ENCODE data around the gene KIAA0319L. TPM values are rescaled to one million over a fixed set of nuclear protein-coding genes. Genes with fewer than 3 reads are reported as not detected.

Gene KIAA0319L
- total RNA-seq, 1 experiment from 2014 or later = 70.0 TPM

DNA sequence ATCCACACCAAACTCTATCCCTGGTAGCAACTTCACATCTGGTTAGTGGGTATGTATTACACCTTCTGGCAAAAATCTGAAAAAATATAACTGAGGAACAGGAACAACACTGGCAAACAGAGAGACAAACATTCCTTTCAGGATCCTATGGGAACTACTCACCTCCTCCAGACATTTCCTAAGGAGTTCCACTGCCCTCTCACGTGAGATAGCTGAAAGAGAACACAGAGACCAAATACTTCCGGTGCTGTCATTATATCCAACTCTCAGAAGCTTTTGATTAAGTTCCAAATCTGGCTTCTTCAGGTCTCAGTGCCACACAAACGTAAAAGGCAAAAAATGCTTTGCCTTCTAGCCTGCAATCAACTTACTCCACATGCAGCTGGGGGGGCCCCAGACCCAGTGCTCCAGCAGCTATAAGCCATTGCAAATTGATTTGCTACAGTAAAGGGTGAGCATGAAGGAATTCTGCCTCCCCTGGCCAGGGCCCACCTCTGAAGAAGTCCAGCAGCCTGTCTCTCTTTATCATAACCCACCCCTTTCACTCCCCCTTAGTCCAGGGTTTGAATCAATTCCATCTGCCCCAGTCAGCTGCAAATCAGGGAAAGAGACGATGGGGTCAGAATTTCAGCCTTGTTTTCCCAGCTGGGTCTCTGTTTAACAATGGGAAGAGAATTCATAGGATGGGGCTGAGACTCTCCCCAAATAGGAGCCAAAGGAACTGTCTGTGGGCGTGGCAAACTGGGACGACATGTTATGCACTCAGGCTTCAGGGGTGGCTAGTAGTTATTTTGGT, 48.1 kb upstream of the KIAA0319L start (continued):
- TF ChIP-seq RORB (CRISPR knock-in tag; IDR thresholded peaks at IDR 0.05) (no peak), JUN (CRISPR knock-in tag; IDR thresholded peaks at IDR 0.05) (no peak)
- TF ChIP-seq, protein P1, sequence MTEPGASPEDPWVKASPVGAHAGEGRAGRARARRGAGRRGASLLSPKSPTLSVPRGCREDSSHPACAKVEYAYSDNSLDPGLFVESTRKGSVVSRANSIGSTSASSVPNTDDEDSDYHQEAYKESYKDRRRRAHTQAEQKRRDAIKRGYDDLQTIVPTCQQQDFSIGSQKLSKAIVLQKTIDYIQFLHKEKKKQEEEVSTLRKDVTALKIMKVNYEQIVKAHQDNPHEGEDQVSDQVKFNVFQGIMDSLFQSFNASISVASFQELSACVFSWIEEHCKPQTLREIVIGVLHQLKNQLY (CRISPR knock-in tag; IDR thresholded peaks at IDR 0.05) = no peak
- TF ChIP-seq, protein P2, sequence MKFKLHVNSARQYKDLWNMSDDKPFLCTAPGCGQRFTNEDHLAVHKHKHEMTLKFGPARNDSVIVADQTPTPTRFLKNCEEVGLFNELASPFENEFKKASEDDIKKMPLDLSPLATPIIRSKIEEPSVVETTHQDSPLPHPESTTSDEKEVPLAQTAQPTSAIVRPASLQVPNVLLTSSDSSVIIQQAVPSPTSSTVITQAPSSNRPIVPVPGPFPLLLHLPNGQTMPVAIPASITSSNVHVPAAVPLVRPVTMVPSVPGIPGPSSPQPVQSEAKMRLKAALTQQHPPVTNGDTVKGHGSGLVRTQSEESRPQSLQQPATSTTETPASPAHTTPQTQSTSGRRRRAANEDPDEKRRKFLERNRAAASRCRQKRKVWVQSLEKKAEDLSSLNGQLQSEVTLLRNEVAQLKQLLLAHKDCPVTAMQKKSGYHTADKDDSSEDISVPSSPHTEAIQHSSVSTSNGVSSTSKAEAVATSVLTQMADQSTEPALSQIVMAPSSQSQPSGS (CRISPR knock-in tag; IDR thresholded peaks at IDR 0.05; ENCODE audit: borderline replicate concordance, low read depth) = no peak

DNA sequence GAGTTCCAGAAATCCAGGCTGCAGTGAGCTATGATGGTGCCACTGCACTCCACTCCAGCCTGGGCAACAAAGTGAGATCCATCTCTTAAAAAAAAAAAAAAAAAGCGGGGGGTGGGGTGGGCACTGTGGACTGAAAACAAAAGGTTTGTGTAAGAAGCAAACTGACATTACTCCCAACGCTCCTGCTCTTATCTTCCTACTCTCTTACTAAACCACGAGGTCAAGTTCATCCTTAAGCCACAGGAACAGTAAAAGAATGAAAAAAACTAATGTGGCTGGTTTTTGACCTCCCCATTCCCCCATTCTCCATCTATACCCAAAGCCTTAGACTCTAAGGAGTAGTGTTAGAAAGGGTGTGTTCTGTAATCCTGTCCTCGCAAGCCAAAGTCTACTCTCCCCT, 46.7 kb upstream of the KIAA0319L start:
- H3K4me3 Mint-ChIP-seq = no peak overlapping the region
- POLR2A ChIA-PET = no interaction called here
- no peaks in the 10 kb centered on the region for H3K27me3 Mint-ChIP-seq (ENCODE audit: low read depth)
- peaks cover 8% of the 10 kb centered on the region for H3K4me1 Mint-ChIP-seq
- DNase-seq (ENCODE audit: low spot score) (no peak), ATAC-seq (no peak)
- CTCF ChIA-PET = interaction anchor here (1.0 to 1.6 kb wide), 5 partner anchors 12 to 112 kb away, joined by 3 to 6 read pairs (median 5); no protein-coding TSS in a partner anchor
- TF ChIP-seq ZNF416 (CRISPR knock-in tag; IDR thresholded peaks at IDR 0.05) = no peak
- TF ChIP-seq, protein P3, sequence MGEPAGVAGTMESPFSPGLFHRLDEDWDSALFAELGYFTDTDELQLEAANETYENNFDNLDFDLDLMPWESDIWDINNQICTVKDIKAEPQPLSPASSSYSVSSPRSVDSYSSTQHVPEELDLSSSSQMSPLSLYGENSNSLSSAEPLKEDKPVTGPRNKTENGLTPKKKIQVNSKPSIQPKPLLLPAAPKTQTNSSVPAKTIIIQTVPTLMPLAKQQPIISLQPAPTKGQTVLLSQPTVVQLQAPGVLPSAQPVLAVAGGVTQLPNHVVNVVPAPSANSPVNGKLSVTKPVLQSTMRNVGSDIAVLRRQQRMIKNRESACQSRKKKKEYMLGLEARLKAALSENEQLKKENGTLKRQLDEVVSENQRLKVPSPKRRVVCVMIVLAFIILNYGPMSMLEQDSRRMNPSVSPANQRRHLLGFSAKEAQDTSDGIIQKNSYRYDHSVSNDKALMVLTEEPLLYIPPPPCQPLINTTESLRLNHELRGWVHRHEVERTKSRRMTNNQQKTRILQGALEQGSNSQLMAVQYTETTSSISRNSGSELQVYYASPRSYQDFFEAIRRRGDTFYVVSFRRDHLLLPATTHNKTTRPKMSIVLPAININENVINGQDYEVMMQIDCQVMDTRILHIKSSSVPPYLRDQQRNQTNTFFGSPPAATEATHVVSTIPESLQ (CRISPR knock-in tag; IDR thresholded peaks at IDR 0.05) = no peak
- no peak for TF ChIP-seq TEAD1 (CRISPR knock-in tag; IDR thresholded peaks at IDR 0.05)
- TF ChIP-seq, protein P4, sequence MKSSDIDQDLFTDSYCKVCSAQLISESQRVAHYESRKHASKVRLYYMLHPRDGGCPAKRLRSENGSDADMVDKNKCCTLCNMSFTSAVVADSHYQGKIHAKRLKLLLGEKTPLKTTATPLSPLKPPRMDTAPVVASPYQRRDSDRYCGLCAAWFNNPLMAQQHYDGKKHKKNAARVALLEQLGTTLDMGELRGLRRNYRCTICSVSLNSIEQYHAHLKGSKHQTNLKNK (CRISPR knock-in tag; IDR thresholded peaks at IDR 0.05) = no peak
- TF ChIP-seq ESRRA (CRISPR knock-in tag; IDR thresholded peaks at IDR 0.05; ENCODE audit: borderline replicate concordance) = no peak
- TF ChIP-seq NFYB (CRISPR knock-in tag; conservative IDR thresholded peaks at IDR 0.05; ENCODE audit: low read depth) = no peak
- TF ChIP-seq, protein P5, sequence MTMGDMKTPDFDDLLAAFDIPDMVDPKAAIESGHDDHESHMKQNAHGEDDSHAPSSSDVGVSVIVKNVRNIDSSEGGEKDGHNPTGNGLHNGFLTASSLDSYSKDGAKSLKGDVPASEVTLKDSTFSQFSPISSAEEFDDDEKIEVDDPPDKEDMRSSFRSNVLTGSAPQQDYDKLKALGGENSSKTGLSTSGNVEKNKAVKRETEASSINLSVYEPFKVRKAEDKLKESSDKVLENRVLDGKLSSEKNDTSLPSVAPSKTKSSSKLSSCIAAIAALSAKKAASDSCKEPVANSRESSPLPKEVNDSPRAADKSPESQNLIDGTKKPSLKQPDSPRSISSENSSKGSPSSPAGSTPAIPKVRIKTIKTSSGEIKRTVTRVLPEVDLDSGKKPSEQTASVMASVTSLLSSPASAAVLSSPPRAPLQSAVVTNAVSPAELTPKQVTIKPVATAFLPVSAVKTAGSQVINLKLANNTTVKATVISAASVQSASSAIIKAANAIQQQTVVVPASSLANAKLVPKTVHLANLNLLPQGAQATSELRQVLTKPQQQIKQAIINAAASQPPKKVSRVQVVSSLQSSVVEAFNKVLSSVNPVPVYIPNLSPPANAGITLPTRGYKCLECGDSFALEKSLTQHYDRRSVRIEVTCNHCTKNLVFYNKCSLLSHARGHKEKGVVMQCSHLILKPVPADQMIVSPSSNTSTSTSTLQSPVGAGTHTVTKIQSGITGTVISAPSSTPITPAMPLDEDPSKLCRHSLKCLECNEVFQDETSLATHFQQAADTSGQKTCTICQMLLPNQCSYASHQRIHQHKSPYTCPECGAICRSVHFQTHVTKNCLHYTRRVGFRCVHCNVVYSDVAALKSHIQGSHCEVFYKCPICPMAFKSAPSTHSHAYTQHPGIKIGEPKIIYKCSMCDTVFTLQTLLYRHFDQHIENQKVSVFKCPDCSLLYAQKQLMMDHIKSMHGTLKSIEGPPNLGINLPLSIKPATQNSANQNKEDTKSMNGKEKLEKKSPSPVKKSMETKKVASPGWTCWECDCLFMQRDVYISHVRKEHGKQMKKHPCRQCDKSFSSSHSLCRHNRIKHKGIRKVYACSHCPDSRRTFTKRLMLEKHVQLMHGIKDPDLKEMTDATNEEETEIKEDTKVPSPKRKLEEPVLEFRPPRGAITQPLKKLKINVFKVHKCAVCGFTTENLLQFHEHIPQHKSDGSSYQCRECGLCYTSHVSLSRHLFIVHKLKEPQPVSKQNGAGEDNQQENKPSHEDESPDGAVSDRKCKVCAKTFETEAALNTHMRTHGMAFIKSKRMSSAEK (CRISPR knock-in tag; IDR thresholded peaks at IDR 0.05; ENCODE audit: borderline replicate concordance) = no peak
- no peak for TF ChIP-seq NFATC4 (CRISPR knock-in tag; IDR thresholded peaks at IDR 0.05)
- TF ChIP-seq, protein P6, sequence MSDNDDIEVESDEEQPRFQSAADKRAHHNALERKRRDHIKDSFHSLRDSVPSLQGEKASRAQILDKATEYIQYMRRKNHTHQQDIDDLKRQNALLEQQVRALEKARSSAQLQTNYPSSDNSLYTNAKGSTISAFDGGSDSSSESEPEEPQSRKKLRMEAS (CRISPR knock-in tag; IDR thresholded peaks at IDR 0.05) = no peak
- no peak for TF ChIP-seq HMGA2 (CRISPR knock-in tag; IDR thresholded peaks at IDR 0.05)
- H3K27ac Mint-ChIP-seq = no peak overlapping the region
- no peaks in the 10 kb centered on the region for H3K9me3 Mint-ChIP-seq
- H3K36me3 Mint-ChIP-seq = peaks cover 42% of the 10 kb centered on the region
